ENCODE measurements around the gene PROK1. TPM values are rescaled to one million over a fixed set of nuclear protein-coding genes. Genes with fewer than 3 reads are reported as not detected.

The PROK1 gene
- total RNA-seq, 2 donors from 2014 or later, result 0.26 to 4.9 TPM

DNA sequence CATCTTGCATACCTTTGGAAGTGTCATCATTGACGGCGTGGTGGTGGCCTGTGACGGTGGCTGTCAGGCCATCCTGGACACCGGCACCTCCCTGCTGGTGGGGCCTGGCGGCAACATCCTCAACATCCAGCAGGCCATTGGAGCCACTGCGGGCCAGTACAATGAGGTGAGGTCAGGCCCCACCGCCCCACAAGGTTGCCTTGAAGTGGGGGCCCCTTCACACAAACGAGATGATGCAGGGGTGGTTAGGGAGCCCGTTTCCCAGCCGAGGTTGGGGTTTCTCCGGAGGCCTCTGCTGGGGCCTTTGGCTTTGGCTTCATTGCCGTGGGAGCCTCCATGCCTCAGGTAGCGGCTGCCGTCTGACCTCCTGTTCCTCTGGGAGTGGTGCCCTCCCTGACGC is 38.5 kb downstream of the PROK1 start:
- DNase-seq (no peak), ATAC-seq (no peak)
- TF ChIP-seq, protein P1, sequence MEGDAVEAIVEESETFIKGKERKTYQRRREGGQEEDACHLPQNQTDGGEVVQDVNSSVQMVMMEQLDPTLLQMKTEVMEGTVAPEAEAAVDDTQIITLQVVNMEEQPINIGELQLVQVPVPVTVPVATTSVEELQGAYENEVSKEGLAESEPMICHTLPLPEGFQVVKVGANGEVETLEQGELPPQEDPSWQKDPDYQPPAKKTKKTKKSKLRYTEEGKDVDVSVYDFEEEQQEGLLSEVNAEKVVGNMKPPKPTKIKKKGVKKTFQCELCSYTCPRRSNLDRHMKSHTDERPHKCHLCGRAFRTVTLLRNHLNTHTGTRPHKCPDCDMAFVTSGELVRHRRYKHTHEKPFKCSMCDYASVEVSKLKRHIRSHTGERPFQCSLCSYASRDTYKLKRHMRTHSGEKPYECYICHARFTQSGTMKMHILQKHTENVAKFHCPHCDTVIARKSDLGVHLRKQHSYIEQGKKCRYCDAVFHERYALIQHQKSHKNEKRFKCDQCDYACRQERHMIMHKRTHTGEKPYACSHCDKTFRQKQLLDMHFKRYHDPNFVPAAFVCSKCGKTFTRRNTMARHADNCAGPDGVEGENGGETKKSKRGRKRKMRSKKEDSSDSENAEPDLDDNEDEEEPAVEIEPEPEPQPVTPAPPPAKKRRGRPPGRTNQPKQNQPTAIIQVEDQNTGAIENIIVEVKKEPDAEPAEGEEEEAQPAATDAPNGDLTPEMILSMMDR (IDR thresholded peaks at IDR 0.05), result no peak
- no peak for TF ChIP-seq POLR2A (IDR thresholded peaks at IDR 0.05)
- intact Hi-C loops (cut with DNase I), result loop anchor here (10.0 kb wide), 1 partner anchor 75 kb away; no protein-coding TSS in a partner anchor
- Histone ChIP-seq H3K27ac (no peak overlapping the region), H3K4me3 (no peak overlapping the region), H3K36me3 (replicated peaks in 1 of 2; ENCODE audit: insufficient read depth in 1 of 2, low read depth in 2 of 2) (no peaks in the 10 kb centered on the region), H3K27me3 (no peaks in the 10 kb centered on the region), H3K4me1 (peaks cover 4% of the 10 kb centered on the region), H3K9me3 (no peaks in the 10 kb centered on the region)
- 80 to 82% methylated on average over 8 to 15 of the region's 15 CpGs for WGBS, 2 donors

DNA sequence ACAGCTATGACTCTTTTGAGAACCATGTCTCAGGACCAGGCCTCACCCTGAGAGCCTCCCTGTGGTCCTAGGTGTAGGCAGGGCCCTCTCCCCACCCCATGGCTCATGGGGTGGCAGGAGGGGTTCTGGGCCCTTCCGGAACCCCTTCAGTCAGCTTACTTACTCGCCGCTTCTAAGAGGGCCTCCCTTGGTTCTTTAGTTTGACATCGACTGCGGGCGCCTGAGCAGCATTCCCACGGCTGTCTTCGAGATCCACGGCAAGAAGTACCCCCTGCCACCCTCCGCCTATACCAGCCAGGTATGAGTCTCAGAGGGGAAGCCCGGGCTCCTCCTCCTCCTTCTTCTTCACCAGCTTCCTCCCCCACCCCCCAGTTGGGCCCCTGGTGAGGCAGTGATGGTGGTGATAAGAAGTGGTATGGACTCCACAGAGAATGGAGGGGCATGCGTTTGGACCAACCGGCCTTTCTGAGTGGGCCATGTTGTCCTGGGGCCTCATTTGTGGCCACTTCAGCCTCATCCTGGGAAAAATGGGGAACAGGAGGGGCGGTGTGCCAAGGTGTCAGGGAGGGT is 39.1 kb downstream of the PROK1 start:
- Histone ChIP-seq H3K9me3 (no peaks in the 10 kb centered on the region), H3K36me3 (replicated peaks in 1 of 2; ENCODE audit: insufficient read depth in 1 of 2, low read depth in 2 of 2) (no peaks in the 10 kb centered on the region), H3K4me1 (peaks cover 4% of the 10 kb centered on the region), H3K27ac (no peak overlapping the region), H3K4me3 (no peak overlapping the region), H3K27me3 (no peaks in the 10 kb centered on the region)
- intact Hi-C loops (cut with DNase I), result loop anchor here (10.0 kb wide), 1 partner anchor 75 kb away; no protein-coding TSS in a partner anchor
- TF ChIP-seq, protein P1 (IDR thresholded peaks at IDR 0.05), result no peak
- TF ChIP-seq POLR2A (IDR thresholded peaks at IDR 0.05), result no peak
- DNase-seq (no peak), ATAC-seq (no peak)
- WGBS, 2 donors, result 77 to 84% methylated on average over 12 to 14 of the region's 14 CpGs

DNA sequence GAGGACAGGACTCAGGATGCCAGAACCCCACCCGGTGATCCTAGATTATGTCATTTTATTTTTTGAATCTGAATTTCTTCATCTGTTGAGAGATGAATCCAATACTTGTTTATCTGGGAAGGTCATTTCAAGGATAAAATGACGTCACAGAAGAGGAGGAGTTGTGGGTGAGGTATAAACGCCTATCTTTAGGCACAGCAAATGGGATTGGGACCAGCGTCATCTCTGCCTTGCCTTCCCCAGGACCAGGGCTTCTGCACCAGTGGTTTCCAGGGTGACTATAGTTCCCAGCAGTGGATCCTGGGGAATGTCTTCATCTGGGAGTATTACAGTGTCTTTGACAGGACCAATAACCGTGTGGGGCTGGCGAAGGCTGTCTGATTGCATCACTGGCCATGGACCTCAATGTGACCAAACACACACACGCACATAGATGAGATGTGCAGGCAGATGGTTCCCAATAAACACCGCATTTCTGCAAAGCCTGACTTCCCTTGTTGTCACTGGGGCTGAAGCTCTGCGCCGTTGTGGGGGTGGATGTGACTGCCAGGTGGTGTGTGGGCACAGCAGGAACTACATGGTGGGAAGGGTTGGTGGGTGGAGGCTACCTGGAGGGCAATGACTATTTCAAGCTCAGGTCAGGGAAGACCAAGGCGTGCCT is 40.0 kb downstream of the PROK1 start:
- no peaks in the 10 kb centered on the region for H3K9me3 ChIP-seq
- intact Hi-C loops (cut with DNase I), result no loop called here
- H3K4me3 ChIP-seq, result no peak overlapping the region
- DNase-seq (no peak), ATAC-seq (no peak)
- no peaks in the 10 kb centered on the region for H3K27me3 ChIP-seq
- no peak overlapping the region for H3K27ac ChIP-seq
- 53 to 71% methylated on average over 11 of the region's 11 CpGs for WGBS, 2 donors
- TF ChIP-seq, protein P1 (IDR thresholded peaks at IDR 0.05), result no peak
- TF ChIP-seq POLR2A (IDR thresholded peaks at IDR 0.05), result no peak
- no peaks in the 10 kb centered on the region for H3K36me3 ChIP-seq (replicated peaks in 1 of 2; ENCODE audit: insufficient read depth in 1 of 2, low read depth in 2 of 2)
- H3K4me1 ChIP-seq, result peaks cover 4% of the 10 kb centered on the region

DNA sequence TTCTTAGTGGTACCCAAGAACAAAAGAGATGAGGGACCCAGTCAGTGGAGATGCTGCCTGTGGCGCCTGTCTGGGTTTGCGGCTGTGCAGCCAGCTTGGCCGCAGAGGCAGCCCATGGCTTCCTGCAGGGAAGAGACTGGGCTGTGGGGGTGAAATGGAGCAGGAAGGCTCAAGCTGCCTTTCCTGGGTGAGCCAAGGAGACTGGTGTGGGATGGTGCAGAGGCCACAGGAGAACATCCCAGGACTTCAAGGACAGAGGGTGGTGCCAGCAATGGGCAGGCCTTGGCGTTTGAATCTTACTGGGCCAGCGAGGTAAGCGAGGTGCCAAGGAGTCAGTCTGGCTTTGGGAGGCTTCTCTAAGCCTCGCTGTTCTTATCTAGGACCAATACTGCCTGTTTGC is 41.6 kb downstream of the PROK1 start:
- no peak for TF ChIP-seq POLR2A (IDR thresholded peaks at IDR 0.05)
- TF ChIP-seq, protein P1 (IDR thresholded peaks at IDR 0.05), result no peak
- ATAC-seq, result no peak
- no peak overlapping the region for H3K4me3 ChIP-seq
- no peaks in the 10 kb centered on the region for H3K36me3 ChIP-seq (replicated peaks in 1 of 2; ENCODE audit: insufficient read depth in 1 of 2, low read depth in 2 of 2)
- no peaks in the 10 kb centered on the region for H3K27me3 ChIP-seq
- H3K4me1 ChIP-seq, result peaks cover 4% of the 10 kb centered on the region
- H3K27ac ChIP-seq, result no peak overlapping the region
- WGBS, 2 donors, result 59 to 61% methylated on average over 7 of the region's 7 CpGs
- intact Hi-C loops (cut with DNase I), result no loop called here
- H3K9me3 ChIP-seq, result no peaks in the 10 kb centered on the region
- DNase-seq, result peak in 2 of 4 donors; percentile 9 to 39
